SU-DHL-6 (cell line): Measurements from ENCODE around the gene NIPAL4.
"Not testable (repeated sequence)": the region's sequence is repeated elsewhere in the genome, so short reads cannot be mapped to it uniquely, and the experiment has no call there.

Source experiments
- EZH2phosphoT487 ChIP-seq: fragments of 200-600 bp; sonication (generic), shearing (Covaris generic); conservative IDR thresholded peaks from 2 replicates; pipeline ENCODE4 v1.6.1; 2018; ENCODE audit warnings: mild to moderate bottlenecking, antibody characterized with exemption, low read length, moderate library complexity, mixed read lengths
- TF ChIP-seq, protein P1 (sequence below): fragments of 200-600 bp; sonication (generic); IDR thresholded peaks from one replicate; pipeline ENCODE4 v1.5.1; 2017; ENCODE audit warnings: antibody characterized with exemption, mild to moderate bottlenecking, low read length, moderate library complexity; ENCODE audit not compliant: insufficient read depth, poor library complexity, severe bottlenecking

DNA sequence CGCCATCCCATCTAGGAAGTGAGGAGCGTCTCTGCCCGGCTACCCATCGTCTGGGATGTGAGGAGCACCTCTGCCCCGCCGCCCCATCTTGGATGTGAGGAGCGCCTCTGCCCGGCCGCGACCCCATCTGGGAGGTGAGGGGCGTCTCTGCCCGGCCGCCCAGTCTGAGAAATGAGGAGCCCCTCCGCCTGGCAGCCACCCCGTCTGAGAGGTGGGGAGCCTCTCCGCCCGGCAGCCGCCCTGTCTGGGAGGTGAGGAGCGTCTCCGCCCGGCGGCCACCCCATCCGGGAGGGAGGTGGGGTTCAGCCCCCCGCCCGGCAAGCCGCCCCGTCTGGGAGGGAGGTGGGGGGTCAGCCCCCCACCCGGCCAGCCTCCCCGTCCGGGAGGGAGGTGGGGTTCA lies 40.5 kb upstream of the NIPAL4 start:
- TF ChIP-seq EZH2phosphoT487: not testable (repeated sequence)
- TF ChIP-seq, protein P1, sequence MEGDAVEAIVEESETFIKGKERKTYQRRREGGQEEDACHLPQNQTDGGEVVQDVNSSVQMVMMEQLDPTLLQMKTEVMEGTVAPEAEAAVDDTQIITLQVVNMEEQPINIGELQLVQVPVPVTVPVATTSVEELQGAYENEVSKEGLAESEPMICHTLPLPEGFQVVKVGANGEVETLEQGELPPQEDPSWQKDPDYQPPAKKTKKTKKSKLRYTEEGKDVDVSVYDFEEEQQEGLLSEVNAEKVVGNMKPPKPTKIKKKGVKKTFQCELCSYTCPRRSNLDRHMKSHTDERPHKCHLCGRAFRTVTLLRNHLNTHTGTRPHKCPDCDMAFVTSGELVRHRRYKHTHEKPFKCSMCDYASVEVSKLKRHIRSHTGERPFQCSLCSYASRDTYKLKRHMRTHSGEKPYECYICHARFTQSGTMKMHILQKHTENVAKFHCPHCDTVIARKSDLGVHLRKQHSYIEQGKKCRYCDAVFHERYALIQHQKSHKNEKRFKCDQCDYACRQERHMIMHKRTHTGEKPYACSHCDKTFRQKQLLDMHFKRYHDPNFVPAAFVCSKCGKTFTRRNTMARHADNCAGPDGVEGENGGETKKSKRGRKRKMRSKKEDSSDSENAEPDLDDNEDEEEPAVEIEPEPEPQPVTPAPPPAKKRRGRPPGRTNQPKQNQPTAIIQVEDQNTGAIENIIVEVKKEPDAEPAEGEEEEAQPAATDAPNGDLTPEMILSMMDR: not testable (repeated sequence)
